ENCODE data around the gene RPL27A.

RPL27A gene

GRCh38 chr11:8682303-8683114 lies at the start of gene RPL27A, which contains the start of gene TRIM66:
TSS of gene RPL27A (plus strand) at chr11:8682792. CDS start at chr11:8682814, 22 bp downstream.
TSS of gene TRIM66 (minus strand) at chr11:8682665. CDS start at chr11:8672274, 10,391 bp downstream.
- peaks cover 4% of the 10 kb centered on the region for H3K9me3 Mint-ChIP-seq
- peak; percentile 94 for ATAC-seq (ENCODE audit: low read depth)
- H3K36me3 Mint-ChIP-seq = peaks cover 30% of the 10 kb centered on the region
- H3K27me3 Mint-ChIP-seq = no peaks in the 10 kb centered on the region
- DNase-seq (ENCODE audit: low spot score in 2 of 2) = peak; percentile 99 to 100
- peak within 1 kb of the TSS; percentile 91 for H3K27ac Mint-ChIP-seq
- H3K4me3 Mint-ChIP-seq = peak within 1 kb of the TSS; percentile 93
- peaks cover 34% of the 10 kb centered on the region for H3K4me1 Mint-ChIP-seq

- Mint-ChIP-seq H3K9me3 (peaks cover 6% of the 10 kb centered on the region), H3K4me3 (no peak overlapping the region), H3K36me3 (peaks cover 44% of the 10 kb centered on the region), H3K27ac (no peak overlapping the region), H3K4me1 (no peaks in the 10 kb centered on the region), H3K27me3 (no peaks in the 10 kb centered on the region)
- no peak for DNase-seq (ENCODE audit: low spot score in 2 of 2)
- no peak for ATAC-seq (ENCODE audit: low read depth)
These were observed 48.1 kb upstream of the RPL27A start for GRCh38 chr11:8634498-8634897.

GRCh38 chr11:8636127-8636526 lies 46.5 kb upstream of the RPL27A start:
- H3K9me3 Mint-ChIP-seq = peaks cover 6% of the 10 kb centered on the region
- no peak for DNase-seq (ENCODE audit: low spot score in 2 of 2)
- H3K36me3 Mint-ChIP-seq = peaks cover 38% of the 10 kb centered on the region
- no peak overlapping the region for H3K4me3 Mint-ChIP-seq
- no peak for ATAC-seq (ENCODE audit: low read depth)
- H3K27me3 Mint-ChIP-seq = no peaks in the 10 kb centered on the region
- no peaks in the 10 kb centered on the region for H3K4me1 Mint-ChIP-seq
- H3K27ac Mint-ChIP-seq = no peak overlapping the region

GRCh38 chr11:8638300-8638699 lies 44.3 kb upstream of the RPL27A start:
- no peak for ATAC-seq (ENCODE audit: low read depth)
- Mint-ChIP-seq H3K27me3 (no peaks in the 10 kb centered on the region), H3K36me3 (peaks cover 42% of the 10 kb centered on the region), H3K27ac (no peak overlapping the region), H3K4me3 (no peak overlapping the region), H3K9me3 (peaks cover 6% of the 10 kb centered on the region), H3K4me1 (no peaks in the 10 kb centered on the region)
- no peak for DNase-seq (ENCODE audit: low spot score in 2 of 2)

GRCh38 chr11:8639655-8640054 lies 42.9 kb upstream of the RPL27A start:
- ATAC-seq (ENCODE audit: low read depth) = no peak
- DNase-seq (ENCODE audit: low spot score in 2 of 2) = no peak
- Mint-ChIP-seq H3K36me3 (peaks cover 40% of the 10 kb centered on the region), H3K4me1 (no peaks in the 10 kb centered on the region), H3K4me3 (no peak overlapping the region), H3K27ac (no peak overlapping the region), H3K9me3 (peaks cover 6% of the 10 kb centered on the region), H3K27me3 (no peaks in the 10 kb centered on the region)

GRCh38 chr11:8640267-8640906 lies 42.2 kb upstream of the RPL27A start:
- no peaks in the 10 kb centered on the region for H3K4me1 Mint-ChIP-seq

GRCh38 chr11:8641332-8641731 lies 41.3 kb upstream of the RPL27A start:
- peaks cover 34% of the 10 kb centered on the region for H3K36me3 Mint-ChIP-seq
- no peak overlapping the region for H3K27ac Mint-ChIP-seq
- no peaks in the 10 kb centered on the region for H3K4me1 Mint-ChIP-seq
- no peaks in the 10 kb centered on the region for H3K27me3 Mint-ChIP-seq
- H3K4me3 Mint-ChIP-seq = no peak overlapping the region
- no peak for ATAC-seq (ENCODE audit: low read depth)
- no peak for DNase-seq (ENCODE audit: low spot score in 2 of 2)
- H3K9me3 Mint-ChIP-seq = peaks cover 6% of the 10 kb centered on the region

More at GRCh38 chr11:8640267-8640906, 42.2 kb upstream of the RPL27A start:
- Mint-ChIP-seq H3K4me3 (no peak overlapping the region), H3K9me3 (peaks cover 6% of the 10 kb centered on the region), H3K27ac (no peak overlapping the region), H3K27me3 (no peaks in the 10 kb centered on the region), H3K36me3 (peaks cover 40% of the 10 kb centered on the region)
- ATAC-seq (ENCODE audit: low read depth) (no peak), DNase-seq (ENCODE audit: low spot score in 2 of 2) (no peak)

- DNase-seq (ENCODE audit: low spot score in 2 of 2) (no peak), ATAC-seq (ENCODE audit: low read depth) (no peak)
- Mint-ChIP-seq H3K4me3 (no peak overlapping the region), H3K27me3 (no peaks in the 10 kb centered on the region), H3K9me3 (no peaks in the 10 kb centered on the region), H3K27ac (no peak overlapping the region), H3K36me3 (peaks cover 30% of the 10 kb centered on the region), H3K4me1 (no peaks in the 10 kb centered on the region)
These were observed 40.3 kb upstream of the RPL27A start for GRCh38 chr11:8642196-8642841.

GRCh38 chr11:8646873-8647272 lies 35.7 kb upstream of the RPL27A start:
- Mint-ChIP-seq H3K36me3 (peaks cover 19% of the 10 kb centered on the region), H3K27me3 (no peaks in the 10 kb centered on the region), H3K4me3 (no peak overlapping the region), H3K4me1 (no peaks in the 10 kb centered on the region), H3K27ac (no peak overlapping the region), H3K9me3 (no peaks in the 10 kb centered on the region)
- ATAC-seq (ENCODE audit: low read depth) (no peak), DNase-seq (ENCODE audit: low spot score in 2 of 2) (no peak)

- ATAC-seq (ENCODE audit: low read depth) (no peak), DNase-seq (ENCODE audit: low spot score in 2 of 2) (no peak)
- H3K9me3 Mint-ChIP-seq = no peaks in the 10 kb centered on the region
- H3K27ac Mint-ChIP-seq = no peak overlapping the region
- H3K27me3 Mint-ChIP-seq = no peaks in the 10 kb centered on the region
- H3K4me3 Mint-ChIP-seq = no peak overlapping the region
- H3K4me1 Mint-ChIP-seq = no peaks in the 10 kb centered on the region
- H3K36me3 Mint-ChIP-seq = peaks cover 22% of the 10 kb centered on the region
These were observed 33.2 kb upstream of the RPL27A start for GRCh38 chr11:8649361-8649760.

- no peak overlapping the region for H3K4me3 Mint-ChIP-seq
- H3K27ac Mint-ChIP-seq = no peak overlapping the region
- H3K4me1 Mint-ChIP-seq = no peaks in the 10 kb centered on the region
- H3K36me3 Mint-ChIP-seq = peaks cover 22% of the 10 kb centered on the region
- no peak for ATAC-seq (ENCODE audit: low read depth)
- H3K27me3 Mint-ChIP-seq = no peaks in the 10 kb centered on the region
- no peak for DNase-seq (ENCODE audit: low spot score in 2 of 2)
- H3K9me3 Mint-ChIP-seq = no peaks in the 10 kb centered on the region
These were observed 32.1 kb upstream of the RPL27A start for GRCh38 chr11:8650401-8650990.

GRCh38 chr11:8652140-8652539 lies 30.5 kb upstream of the RPL27A start:
- H3K27ac Mint-ChIP-seq = no peak overlapping the region

GRCh38 chr11:8654503-8654902 lies 28.1 kb upstream of the RPL27A start:
- peaks cover 11% of the 10 kb centered on the region for H3K36me3 Mint-ChIP-seq
- no peaks in the 10 kb centered on the region for H3K4me1 Mint-ChIP-seq
- no peak overlapping the region for H3K27ac Mint-ChIP-seq
- no peak for ATAC-seq (ENCODE audit: low read depth)
- H3K9me3 Mint-ChIP-seq = no peaks in the 10 kb centered on the region
- DNase-seq (ENCODE audit: low spot score in 2 of 2) = no peak
- no peak overlapping the region for H3K4me3 Mint-ChIP-seq
- no peaks in the 10 kb centered on the region for H3K27me3 Mint-ChIP-seq

More at GRCh38 chr11:8652140-8652539, 30.5 kb upstream of the RPL27A start:
- Mint-ChIP-seq H3K4me3 (no peak overlapping the region), H3K9me3 (no peaks in the 10 kb centered on the region), H3K27me3 (no peaks in the 10 kb centered on the region), H3K36me3 (peaks cover 18% of the 10 kb centered on the region), H3K4me1 (no peaks in the 10 kb centered on the region)
- DNase-seq (ENCODE audit: low spot score in 2 of 2) (no peak), ATAC-seq (ENCODE audit: low read depth) (no peak)

GRCh38 chr11:8656291-8656690 lies 26.3 kb upstream of the RPL27A start:
- Mint-ChIP-seq H3K27ac (no peak overlapping the region), H3K9me3 (no peaks in the 10 kb centered on the region), H3K36me3 (peaks cover 10% of the 10 kb centered on the region), H3K4me3 (no peak overlapping the region), H3K27me3 (no peaks in the 10 kb centered on the region), H3K4me1 (no peaks in the 10 kb centered on the region)
- no peak for ATAC-seq (ENCODE audit: low read depth)
- no peak for DNase-seq (ENCODE audit: low spot score in 2 of 2)

Data from memory B cell (primary cell).